H9 (cell line): ENCODE data around the gene APCDD1L. TPM values are rescaled to one million over a fixed set of nuclear protein-coding genes. Genes with fewer than 3 reads are reported as not detected.
A peak's percentile ranks its signal among the peaks of the same experiment; 100 is the strongest.

Experiments
- DNase-seq: peaks from one replicate; pipeline ENCODE4 v3.0.0-alpha.2; 2017
- H2AFZ ChIP-seq: one replicate; pipeline ENCODE4 v1.6.1; 2013; ENCODE audit warnings: mild to moderate bottlenecking, low read length, control low read depth, moderate library complexity
- H2AK5ac ChIP-seq: 2 replicates; pipeline ENCODE4 v1.6.1; 2013; ENCODE audit warnings: low read length, control low read depth, mixed read lengths; ENCODE audit not compliant: insufficient read length
- H2BK120ac ChIP-seq: one replicate; pipeline ENCODE4 v1.6.1; 2013; ENCODE audit warnings: low read depth, mild to moderate bottlenecking, low read length, control low read depth, inconsistent platforms; ENCODE audit not compliant: poor library complexity, severe bottlenecking
- H2BK12ac ChIP-seq: 2 replicates; pipeline ENCODE4 v1.6.1; 2013; ENCODE audit warnings: low read length, control low read depth, mixed read lengths, low read depth; ENCODE audit not compliant: insufficient read length
- H2BK15ac ChIP-seq: 2 replicates; pipeline ENCODE4 v1.6.1; 2013; ENCODE audit warnings: low read depth, low read length, control low read depth
- H2BK20ac ChIP-seq: one replicate; pipeline ENCODE4 v1.6.1; 2013; ENCODE audit warnings: low read depth, mild to moderate bottlenecking, low read length, control low read depth, inconsistent platforms; ENCODE audit not compliant: poor library complexity, severe bottlenecking
- H2BK5ac ChIP-seq: 2 replicates; pipeline ENCODE4 v1.6.1; 2013; ENCODE audit warnings: low read length, control low read depth, mixed read lengths; ENCODE audit not compliant: insufficient read length
- H3K14ac ChIP-seq: 2 replicates; pipeline ENCODE4 v1.6.1; 2013; ENCODE audit warnings: low read length, control low read depth; ENCODE audit not compliant: insufficient read depth
- H3K18ac ChIP-seq: 2 replicates; pipeline ENCODE4 v1.6.1; 2013; ENCODE audit warnings: low read depth, mild to moderate bottlenecking, mixed read lengths, low read length, control low read depth; ENCODE audit not compliant: insufficient read length
- H3K23ac ChIP-seq: 2 replicates; pipeline ENCODE4 v1.6.1; 2013; ENCODE audit warnings: low read length, control low read depth, mixed read lengths, low read depth; ENCODE audit not compliant: insufficient read length
- H3K23me2 ChIP-seq: 2 replicates; pipeline ENCODE4 v1.6.1; 2013; ENCODE audit warnings: low read depth, mild to moderate bottlenecking, mixed read lengths, low read length, control low read depth; ENCODE audit not compliant: insufficient read length, poor library complexity, severe bottlenecking
- H3K27ac ChIP-seq: 2 replicates; pipeline ENCODE4 v1.5.1; 2013; ENCODE audit warnings: low read length, control low read depth, mixed read lengths, low read depth; ENCODE audit not compliant: insufficient read length
- H3K27me3 ChIP-seq: 2 replicates; pipeline ENCODE4 v1.6.1; 2013; ENCODE audit warnings: low read length, control low read depth, inconsistent platforms; ENCODE audit not compliant: insufficient read depth
- H3K4ac ChIP-seq: 2 replicates; pipeline ENCODE4 v1.6.1; 2013; ENCODE audit warnings: low read depth, mild to moderate bottlenecking, control low read depth, inconsistent platforms, low read length, moderate library complexity
- H3K4me1 ChIP-seq: 2 replicates; pipeline ENCODE4 v1.6.1; 2013; ENCODE audit warnings: low read length, control low read depth, inconsistent platforms; ENCODE audit not compliant: insufficient read depth
- H3K4me2 ChIP-seq: 2 replicates; pipeline ENCODE4 v1.6.1; 2013; ENCODE audit warnings: low read length, control low read depth, mixed read lengths; ENCODE audit not compliant: insufficient read length, insufficient read depth
- H3K56ac ChIP-seq: 2 replicates; pipeline ENCODE4 v1.6.1; 2013; ENCODE audit warnings: low read depth, mild to moderate bottlenecking, mixed read lengths, low read length, control low read depth; ENCODE audit not compliant: insufficient read length
- H3K79me1 ChIP-seq: 2 replicates; pipeline ENCODE4 v1.6.1; 2013; ENCODE audit warnings: low read depth, mild to moderate bottlenecking, moderate library complexity, low read length, control low read depth, inconsistent platforms; ENCODE audit not compliant: insufficient read depth, poor library complexity, severe bottlenecking
- H3K79me2 ChIP-seq: 2 replicates; pipeline ENCODE4 v1.6.1; 2013; ENCODE audit warnings: low read length, control low read depth, inconsistent platforms; ENCODE audit not compliant: insufficient read depth
- H3K9ac ChIP-seq: 2 replicates; pipeline ENCODE4 v1.6.1; 2013; ENCODE audit warnings: low read length, control low read depth, mixed read lengths; ENCODE audit not compliant: insufficient read length; ENCODE audit errors: extremely low read depth
- H3K9me3 ChIP-seq: one replicate; pipeline ENCODE4 v1.6.1; 2013; ENCODE audit warnings: low read depth, low read length, inconsistent platforms; ENCODE audit not compliant: control insufficient read depth
- H3T11ph ChIP-seq: one replicate; pipeline ENCODE4 v1.6.1; 2013; ENCODE audit warnings: mild to moderate bottlenecking, low read length, control low read depth, inconsistent platforms
- H4K20me1 ChIP-seq: one replicate; pipeline ENCODE4 v1.6.1; 2013; ENCODE audit not compliant: control insufficient read depth, insufficient read length, insufficient read depth
- H4K5ac ChIP-seq: 2 replicates; pipeline ENCODE4 v1.6.1; 2013; ENCODE audit warnings: low read depth, mild to moderate bottlenecking, mixed read lengths, low read length, control low read depth; ENCODE audit not compliant: insufficient read length
- H4K8ac ChIP-seq: replicated peaks from 2 replicates; pipeline ENCODE4 v1.6.1; 2013; ENCODE audit warnings: low read length, control low read depth, mixed read lengths, low read depth; ENCODE audit not compliant: insufficient read length
- H4K91ac ChIP-seq: 2 replicates; pipeline ENCODE4 v1.6.1; 2013; ENCODE audit warnings: low read depth, mild to moderate bottlenecking, moderate library complexity, mixed read lengths, low read length, control low read depth; ENCODE audit not compliant: insufficient read length
- H3K27ac Mint-ChIP-seq, 3 experiments: 2 replicates in 2 of 3; 3 replicates in 1 of 3; pipeline ENCODE4 v1.8.0; 2020 to 2021; ENCODE audit warnings: mixed read lengths in 3 of 3, mild to moderate bottlenecking in 1 of 3, moderate library complexity in 1 of 3
- H3K27me3 Mint-ChIP-seq: 2 replicates; pipeline ENCODE4 v1.8.0; 2021; ENCODE audit warnings: low read depth, mild to moderate bottlenecking, moderate library complexity, mixed read lengths
- H3K36me3 Mint-ChIP-seq, 3 experiments: 2 replicates in 2 of 3; 3 replicates in 1 of 3; pipeline ENCODE4 v1.8.0; 2020 to 2021; ENCODE audit warnings: low read depth in 3 of 3, mixed read lengths in 3 of 3; ENCODE audit not compliant: insufficient read depth in 1 of 3
- H3K4me1 Mint-ChIP-seq, 2 experiments: 2 replicates each; pipeline ENCODE4 v1.8.0; 2020; ENCODE audit warnings: mixed read lengths in 2 of 2
- H3K4me3 Mint-ChIP-seq, 2 experiments: 2 replicates in 1 of 2; 3 replicates in 1 of 2; pipeline ENCODE4 v1.8.0; 2020 to 2021; ENCODE audit warnings: mild to moderate bottlenecking in 2 of 2, mixed read lengths in 2 of 2, moderate library complexity in 1 of 2
- H3K9me3 Mint-ChIP-seq, 2 experiments: 2 replicates in 1 of 2; 3 replicates in 1 of 2; pipeline ENCODE4 v1.8.0; 2020; ENCODE audit warnings: mild to moderate bottlenecking in 2 of 2, mixed read lengths in 2 of 2, moderate library complexity in 1 of 2
- CTCF ChIP-seq: fragments of 200-600 bp; sonication (generic); conservative IDR thresholded peaks from 3 replicates; pipeline ENCODE4 v1.8.0; 2021; ENCODE audit warnings: antibody characterized with exemption, mild to moderate bottlenecking
- WGBS: extraction: QIAGEN DNeasy Blood & Tissue Kit; methylation state at CpG from one replicate; pipeline ENCODE4 v1.1.7; 2013; ENCODE audit warnings: missing lambda C conversion rate, low lambda C conversion rate, mixed read lengths; ENCODE audit not compliant: insufficient read length; ENCODE audit errors: extremely low coverage; 5-methylcytosine and 5-hydroxymethylcytosine counted together
- total RNA-seq: library from RNA; stranded (reverse); gene quantifications from 2 replicates; pipeline ENCODE4 v1.2.1, GENCODE V29; 2021

APCDD1L gene
- total RNA-seq, 1 experiment from 2014 or later = 0.68 TPM

DNA sequence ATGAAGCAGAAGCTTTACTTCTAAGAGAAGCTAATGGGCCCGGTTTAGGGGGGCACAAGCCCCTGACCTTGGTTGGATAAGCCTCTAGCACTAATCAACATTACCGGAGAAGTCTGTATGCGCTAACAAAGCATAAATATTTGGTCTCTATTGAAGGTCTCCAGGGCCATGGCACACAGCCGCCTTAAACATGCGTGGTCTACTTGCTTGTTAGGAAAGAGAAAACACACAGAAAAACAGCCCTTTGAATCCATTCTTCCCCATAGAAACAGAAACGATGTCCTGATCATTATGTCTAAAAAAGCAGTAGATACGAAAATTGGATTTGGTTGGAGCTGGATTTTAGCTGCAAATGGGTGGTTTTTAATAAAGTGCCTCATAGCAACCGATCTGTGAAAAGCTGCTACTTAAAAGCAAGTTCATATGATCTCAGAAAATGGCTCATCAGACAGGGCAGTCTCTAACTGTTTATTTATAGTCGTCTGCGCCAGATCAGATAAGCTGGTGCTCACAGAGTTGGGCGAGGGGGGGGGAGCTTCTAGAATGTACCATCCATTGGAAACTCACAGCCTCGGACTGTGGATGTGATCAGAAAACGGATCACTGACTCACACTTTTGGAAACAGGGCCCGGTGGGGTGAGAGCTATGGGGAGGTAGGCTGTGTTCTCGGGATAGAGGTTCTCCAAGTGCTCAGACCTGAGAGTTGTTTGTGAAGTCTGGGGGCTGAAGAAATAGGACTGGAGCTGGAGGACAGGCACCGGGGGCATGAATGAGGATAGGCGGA, 35.3 kb upstream of the APCDD1L start:
- Histone ChIP-seq H3K23me2 (no peaks in the 10 kb centered on the region), H3K4ac (no peak overlapping the region), H3K9me3 (no peaks in the 10 kb centered on the region), H2AFZ (no peak overlapping the region), H2AK5ac (no peak overlapping the region), H2BK120ac (no peak overlapping the region), H3K23ac (no peak overlapping the region), H2BK20ac (no peak overlapping the region), H4K5ac (no peak overlapping the region), H4K20me1 (no peaks in the 10 kb centered on the region), H2BK15ac (no peak overlapping the region), H3K18ac (no peak overlapping the region), H4K8ac (no peak overlapping the region), H3K56ac (no peak overlapping the region), H3K27ac (no peak overlapping the region), H3T11ph (no peak overlapping the region), H3K27me3 (no peaks in the 10 kb centered on the region; the same call in 1 of the 2 replicates), H3K4me2 (no peak overlapping the region), H2BK12ac (no peak overlapping the region), H4K91ac (no peak overlapping the region), H2BK5ac (no peak overlapping the region), H3K14ac (no peak overlapping the region), H3K4me1 (no peaks in the 10 kb centered on the region), H3K79me1 (no peaks in the 10 kb centered on the region), H3K79me2 (no peaks in the 10 kb centered on the region), H3K9ac (no peak overlapping the region)
- no peak for TF ChIP-seq CTCF
- Mint-ChIP-seq H3K9me3 (peaks cover 0 to 8% of the 10 kb centered on the region in 2 experiments; a peak in 3 of 5 replicates), H3K36me3 (no peaks in the 10 kb centered on the region; a peak in 1 of 7 replicates), H3K27me3 (peaks cover 16% of the 10 kb centered on the region), H3K4me1 (peaks cover 7 to 18% of the 10 kb centered on the region in 2 experiments), H3K27ac (peak overlapping the region in 1 of 3 experiments; percentile 69; a peak in 1 of 7 replicates), H3K4me3 (no peak overlapping the region)
- peak; percentile 8 for DNase-seq
- no CpG with 5 or more reads among the region's 17 CpGs for WGBS
